Hematopoietic multipotent progenitor cell treated with erythropoietin and hydrocortisone succinate and interleukin-3 and kit ligand, for 4 days (in vitro differentiated cells): ENCODE data around the gene FLNB.

Experiments
- DNase-seq: peaks from one replicate; pipeline ENCODE4 v3.0.0-alpha.2; 2015

Gene FLNB

DNA sequence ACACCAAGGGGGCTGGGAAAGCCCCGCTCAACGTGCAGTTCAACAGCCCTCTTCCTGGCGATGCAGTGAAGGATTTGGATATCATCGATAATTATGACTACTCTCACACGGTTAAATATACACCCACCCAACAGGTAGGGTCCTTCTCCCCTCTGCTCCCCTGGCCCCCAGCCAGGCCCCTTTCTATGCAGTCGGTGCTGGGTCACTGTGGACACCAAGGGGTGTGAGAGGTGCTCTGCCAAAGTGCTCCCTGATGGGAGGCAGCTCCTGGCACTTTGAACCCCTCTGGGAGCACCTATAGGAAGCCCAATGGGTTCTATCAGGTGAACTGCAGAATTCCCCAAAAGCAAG is 103.9 kb downstream of the FLNB start:
- no peak for DNase-seq

DNA sequence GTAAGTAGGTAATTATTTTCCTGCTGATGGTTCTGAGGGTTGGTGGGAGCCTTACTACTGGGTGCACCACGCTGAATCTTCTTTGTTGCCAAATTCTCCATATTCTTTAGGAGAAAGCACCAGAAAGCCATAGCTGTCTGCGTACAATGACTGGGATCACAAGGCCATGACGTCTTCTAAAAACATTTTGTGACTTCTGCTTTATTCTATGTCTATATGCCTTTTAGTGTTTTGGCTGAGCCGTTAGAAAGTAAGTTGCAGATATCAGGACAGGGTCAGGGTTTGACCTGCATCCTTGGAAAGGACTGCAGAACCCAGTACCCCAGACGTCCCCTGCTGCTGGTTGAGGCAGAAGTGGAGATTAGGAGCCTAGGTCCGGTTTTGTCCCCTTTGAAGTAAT is 107.0 kb downstream of the FLNB start:
- no peak for DNase-seq

DNA sequence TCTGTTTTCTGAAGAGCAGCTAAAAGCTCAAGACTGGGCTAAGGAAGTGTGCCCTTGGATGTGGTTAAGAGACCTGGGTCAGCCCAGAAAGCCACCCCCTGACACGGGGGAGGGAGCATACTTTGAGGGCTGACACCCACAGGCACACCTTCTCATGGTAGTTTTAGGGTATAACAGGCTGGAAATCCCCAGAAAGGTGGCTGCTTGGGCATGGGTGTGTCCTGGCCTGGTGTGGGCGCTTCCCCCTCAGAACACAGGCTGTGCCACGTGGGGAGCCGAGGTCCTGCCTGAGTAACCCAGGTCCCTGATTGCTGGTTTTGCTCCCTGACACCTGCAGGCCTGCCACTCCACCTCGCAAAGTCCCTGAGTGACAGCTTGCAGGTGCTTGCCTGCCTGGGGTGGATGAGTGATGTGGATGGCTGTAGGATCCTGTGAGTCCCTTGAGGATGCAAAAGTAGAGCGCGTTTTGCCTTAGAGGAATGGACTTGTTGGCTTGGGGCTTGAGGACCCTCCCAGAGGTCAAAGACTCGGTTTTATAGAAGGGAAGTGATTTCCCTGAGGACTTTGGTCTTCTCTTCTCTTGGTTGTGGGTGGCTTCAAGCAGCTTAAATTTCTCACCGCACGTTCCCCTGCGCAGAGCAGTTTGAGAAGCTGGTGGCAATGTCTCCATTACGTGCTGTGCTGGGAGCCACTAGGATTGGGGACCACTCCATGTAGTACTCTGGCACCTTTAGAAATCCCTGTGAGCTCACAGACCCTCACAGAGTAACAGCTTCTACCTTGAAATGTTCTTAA is 108.1 kb downstream of the FLNB start:
- no peak for DNase-seq

DNA sequence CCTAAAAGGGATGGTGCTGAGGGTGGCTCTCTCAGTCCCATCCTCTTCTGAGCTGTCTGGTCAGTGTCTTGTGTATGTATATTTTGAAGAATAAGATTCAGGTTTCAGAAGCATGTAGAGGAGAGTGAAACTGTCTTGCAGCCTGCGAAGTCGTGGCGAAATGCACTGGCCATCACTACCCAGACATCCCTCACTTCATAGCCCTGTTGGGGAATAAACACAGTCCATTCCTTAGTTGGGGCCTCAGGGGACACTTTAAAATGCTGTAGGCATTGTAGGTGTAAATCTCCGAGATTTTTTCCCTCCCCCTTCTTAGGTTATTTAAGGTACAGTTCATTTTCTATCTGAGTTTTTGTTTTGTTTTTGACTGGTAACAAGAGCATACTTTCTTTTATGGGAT is 108.8 kb downstream of the FLNB start:
- DNase-seq: no peak

DNA sequence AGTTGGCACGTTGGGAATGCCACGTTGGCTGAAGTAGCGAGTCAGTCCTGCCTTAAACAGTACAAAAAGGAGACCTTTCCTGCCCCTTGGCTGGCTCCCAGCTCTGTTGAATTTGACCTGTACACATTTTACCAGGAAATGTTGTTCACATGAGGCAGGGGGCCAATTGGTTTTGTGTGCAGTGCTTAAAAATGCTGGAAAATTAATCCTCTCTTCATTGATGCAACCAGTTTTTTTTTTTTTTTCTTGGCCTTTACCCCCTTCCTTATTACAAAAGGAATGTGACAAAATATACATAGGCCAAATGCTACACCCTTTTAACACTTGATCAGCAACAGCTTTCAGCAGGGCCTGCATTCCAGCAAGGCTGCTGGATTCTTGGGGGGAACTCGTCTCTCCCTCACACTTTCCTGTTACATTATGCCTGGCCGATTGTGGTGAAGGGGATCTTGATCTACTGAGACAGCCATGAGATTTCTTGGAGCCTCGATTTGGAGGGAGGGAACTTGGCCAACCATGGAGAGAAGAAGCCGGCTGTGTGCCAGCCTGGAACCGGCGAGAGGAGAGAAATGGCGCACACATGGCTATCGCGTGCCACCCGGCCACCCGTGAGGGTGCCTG is 109.4 kb downstream of the FLNB start:
- no peak for DNase-seq

DNA sequence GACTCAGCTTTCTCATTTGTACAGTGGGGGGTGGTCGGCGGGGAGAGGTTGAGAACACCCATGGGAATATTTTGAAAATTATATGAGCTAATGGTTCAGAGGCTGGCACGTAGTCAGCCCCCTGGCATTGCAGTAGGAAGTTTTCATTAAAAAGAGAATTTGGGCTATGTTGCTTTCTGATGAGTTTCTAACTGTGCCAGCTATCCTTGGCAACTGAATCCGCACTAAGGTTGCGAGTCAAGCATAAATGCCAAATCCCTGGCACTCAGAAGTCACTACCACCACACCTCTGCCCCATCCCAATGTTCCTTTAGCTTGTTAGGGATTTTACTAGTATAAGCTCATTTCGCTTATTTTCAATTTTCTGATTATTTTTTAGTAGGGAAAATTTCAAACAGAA is 111.0 kb downstream of the FLNB start:
- DNase-seq: no peak

DNA sequence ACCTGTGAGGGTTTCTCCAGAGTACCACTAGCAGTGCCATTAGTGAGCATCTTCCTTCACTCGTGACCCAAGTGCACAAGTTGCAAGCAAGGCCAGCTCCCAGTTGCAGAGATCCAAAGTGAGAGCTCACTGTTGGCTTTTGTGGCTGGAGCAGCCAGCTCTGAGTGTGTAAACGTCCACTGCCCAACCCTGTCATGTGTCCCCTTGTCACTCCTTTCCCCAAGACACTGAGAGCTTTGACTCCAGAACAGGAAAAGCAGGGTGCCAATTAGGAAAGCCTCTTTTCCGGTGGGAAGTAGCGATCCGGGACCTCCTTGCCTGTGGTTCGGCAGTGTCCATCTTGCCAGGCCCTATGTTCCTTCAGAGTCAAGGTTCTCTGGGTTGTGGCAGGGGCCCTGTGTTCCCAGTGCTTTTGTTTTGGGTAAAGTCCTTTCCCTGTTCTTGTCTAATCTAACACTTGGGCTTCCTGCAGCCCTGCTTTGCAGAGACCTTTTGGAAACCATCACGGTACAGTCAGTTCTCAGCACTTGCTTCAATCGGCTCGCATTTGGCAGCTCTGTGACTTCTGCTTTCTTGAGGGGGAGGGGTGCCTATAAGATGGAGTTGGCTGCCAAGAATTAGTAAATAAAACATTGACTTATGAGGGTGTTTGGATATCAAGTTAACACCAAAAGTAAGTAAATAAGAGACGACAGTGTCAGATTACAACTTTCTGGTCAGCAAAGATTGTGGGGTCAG is 112.0 kb downstream of the FLNB start:
- peak; percentile 82 for DNase-seq

DNA sequence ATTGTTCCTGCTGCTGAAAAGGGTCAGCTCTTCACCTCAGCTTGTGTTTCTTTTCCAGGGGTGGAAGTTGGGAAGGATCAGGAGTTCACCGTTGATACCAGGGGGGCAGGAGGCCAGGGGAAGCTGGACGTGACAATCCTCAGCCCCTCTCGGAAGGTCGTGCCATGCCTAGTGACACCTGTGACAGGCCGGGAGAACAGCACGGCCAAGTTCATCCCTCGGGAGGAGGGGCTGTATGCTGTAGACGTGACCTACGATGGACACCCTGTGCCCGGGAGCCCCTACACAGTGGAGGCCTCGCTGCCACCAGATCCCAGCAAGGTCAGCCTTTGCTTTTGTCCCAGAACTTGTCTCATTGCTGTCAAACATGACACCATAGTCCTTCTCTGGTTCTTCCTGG is 113.0 kb downstream of the FLNB start:
- no peak for DNase-seq

DNA sequence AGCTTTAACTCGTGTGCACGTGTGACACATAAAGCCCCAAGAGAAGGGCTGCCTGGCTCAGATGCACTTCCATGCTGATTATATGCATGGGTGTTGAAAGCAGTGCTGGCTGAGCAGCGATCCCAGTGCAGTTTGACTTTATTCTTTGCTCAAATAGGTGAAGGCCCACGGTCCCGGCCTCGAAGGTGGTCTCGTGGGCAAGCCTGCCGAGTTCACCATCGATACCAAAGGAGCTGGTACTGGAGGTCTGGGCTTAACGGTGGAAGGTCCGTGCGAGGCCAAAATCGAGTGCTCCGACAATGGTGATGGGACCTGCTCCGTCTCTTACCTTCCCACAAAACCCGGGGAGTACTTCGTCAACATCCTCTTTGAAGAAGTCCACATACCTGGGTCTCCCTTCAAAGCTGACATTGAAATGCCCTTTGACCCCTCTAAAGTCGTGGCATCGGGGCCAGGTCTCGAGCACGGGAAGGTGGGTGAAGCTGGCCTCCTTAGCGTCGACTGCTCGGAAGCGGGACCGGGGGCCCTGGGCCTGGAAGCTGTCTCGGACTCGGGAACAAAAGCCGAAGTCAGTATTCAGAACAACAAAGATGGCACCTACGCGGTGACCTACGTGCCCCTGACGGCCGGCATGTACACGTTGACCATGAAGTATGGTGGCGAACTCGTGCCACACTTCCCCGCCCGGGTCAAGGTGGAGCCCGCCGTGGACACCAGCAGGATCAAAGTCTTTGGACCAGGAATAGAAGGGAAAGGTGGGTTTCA is 114.9 kb downstream of the FLNB start:
- DNase-seq: no peak

DNA sequence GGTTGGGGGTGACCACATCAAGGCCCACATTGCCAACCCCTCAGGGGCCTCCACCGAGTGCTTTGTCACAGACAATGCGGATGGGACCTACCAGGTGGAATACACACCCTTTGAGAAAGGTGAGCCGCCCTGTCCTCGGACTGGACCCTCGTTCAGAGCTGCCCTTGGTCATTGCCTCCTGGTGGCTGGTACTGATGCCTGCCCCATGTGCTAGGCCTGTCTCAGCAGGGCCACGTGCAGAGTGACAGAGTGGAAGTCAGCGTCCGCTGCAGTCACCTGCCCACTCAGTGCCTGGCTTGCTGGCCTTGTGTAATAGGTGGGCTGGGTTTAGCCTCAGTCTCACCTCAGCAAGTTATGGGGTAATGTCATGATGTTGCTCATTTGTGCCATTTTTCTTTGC is 116.2 kb downstream of the FLNB start:
- DNase-seq: no peak

DNA sequence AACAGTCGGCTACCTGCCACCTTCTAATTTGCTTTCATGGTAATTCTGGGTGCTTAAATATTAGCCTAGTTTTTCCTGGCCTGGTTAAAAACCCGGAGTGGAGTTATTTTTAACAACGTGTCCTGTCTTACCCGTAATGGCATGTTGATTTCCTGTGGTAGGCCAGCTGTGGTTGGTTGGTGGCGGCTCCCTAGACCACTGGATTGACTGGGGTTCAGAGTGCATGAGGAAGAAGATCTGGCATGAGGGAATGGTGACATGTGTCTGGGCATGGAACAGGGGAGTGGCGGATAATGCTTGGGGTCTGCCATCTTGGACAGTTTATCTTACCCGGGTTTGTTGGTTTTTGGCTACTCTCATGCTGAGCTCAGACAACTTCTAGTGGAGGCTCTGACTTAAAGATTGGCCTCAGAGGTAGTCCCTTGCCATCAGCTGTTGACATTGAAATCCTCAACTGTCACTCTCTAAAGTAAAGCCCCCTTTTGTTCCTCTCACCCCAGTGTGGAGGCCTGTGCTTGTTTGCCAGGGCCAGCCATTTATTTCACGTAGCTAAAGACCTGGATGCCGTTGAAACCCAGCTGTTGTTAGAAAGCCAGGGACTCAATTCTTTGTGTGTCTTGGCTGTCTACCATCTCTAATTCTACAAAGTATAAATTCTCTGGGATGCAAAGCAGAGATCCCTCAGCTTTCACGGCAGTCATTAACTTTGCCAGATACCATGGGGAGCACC is 121.0 kb downstream of the FLNB start:
- peak; percentile 41 for DNase-seq

DNA sequence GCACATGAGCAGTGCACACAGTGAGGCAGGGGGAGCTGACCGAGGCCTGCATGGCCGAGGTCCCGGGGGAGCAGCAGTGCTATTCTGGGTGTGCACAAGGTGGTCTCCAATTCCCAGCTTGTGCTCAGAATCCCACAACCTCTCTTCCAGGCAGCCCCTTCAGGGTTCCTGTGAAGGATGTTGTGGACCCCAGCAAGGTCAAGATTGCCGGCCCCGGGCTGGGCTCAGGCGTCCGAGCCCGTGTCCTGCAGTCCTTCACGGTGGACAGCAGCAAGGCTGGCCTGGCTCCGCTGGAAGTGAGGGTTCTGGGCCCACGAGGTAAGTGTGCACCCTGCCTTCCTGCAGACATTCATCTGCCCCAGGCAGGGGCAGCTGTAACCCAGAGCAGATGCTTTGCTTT is 122.4 kb downstream of the FLNB start:
- DNase-seq: no peak

DNA sequence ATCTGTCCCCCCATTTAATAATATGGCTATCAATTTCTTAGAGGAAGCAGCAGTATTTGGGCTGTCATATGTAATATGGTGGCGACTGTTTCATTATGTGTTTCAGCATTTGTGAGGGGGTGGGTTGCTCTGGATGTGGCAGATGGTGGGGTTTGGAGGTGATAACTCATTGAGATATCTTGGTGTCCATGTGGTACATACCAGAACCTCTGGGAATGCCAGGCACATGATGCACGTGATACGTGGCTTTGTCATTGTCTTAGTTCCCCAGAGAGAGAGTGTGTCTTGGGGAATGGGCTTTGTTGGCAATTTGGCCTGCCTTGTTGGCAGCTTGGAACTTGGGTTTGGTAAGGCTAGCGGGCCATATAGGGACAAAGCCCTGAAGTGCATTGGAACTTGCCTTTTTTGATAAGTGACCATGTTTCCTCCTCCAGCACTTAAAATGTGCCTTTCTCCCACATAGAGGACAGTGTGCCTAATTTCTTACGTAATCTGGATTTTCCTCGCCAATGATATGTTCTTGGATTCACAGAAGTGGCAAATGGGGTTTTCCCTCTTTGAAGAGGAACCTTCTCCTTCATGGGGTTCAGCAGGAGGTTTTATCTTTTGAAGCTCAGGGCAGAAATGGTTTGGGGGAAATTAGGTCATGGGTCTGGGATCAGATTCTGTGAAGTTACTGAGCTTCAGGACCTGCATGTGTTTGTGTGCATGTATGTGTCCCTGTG is 123.0 kb downstream of the FLNB start:
- no peak for DNase-seq

DNA sequence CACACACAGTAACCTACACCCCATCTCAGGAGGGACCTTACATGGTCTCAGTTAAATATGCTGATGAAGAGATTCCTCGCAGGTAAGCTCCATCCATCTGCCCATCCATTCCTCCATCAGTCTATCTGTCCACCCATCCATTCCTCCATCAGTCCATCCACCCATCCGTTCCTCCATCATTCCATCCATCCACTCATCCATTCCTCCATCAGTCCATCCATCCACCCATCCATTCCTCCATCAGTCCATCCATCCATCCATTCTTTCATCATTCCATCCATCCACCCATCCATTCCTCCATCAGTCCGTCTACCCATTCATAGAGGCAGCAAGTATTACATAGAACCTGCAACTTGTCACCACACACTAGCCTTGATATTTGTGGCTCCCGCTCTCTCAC is 124.6 kb downstream of the FLNB start:
- DNase-seq: no peak

DNA sequence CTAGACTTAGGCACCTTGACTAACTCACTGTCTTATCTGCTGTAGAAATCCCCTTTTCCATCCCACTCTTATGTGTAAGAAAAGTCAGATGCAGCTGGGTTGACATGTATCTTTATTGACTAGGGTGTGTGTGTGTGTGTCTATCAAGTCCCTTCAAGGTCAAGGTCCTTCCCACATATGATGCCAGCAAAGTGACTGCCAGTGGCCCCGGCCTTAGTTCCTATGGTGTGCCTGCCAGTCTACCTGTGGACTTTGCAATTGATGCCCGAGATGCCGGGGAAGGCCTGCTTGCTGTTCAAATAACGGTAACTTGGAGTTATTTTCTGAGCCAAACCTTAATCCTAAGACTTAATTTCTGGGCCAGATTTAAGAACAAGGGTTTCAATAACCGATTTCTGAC is 126.2 kb downstream of the FLNB start:
- no peak for DNase-seq

DNA sequence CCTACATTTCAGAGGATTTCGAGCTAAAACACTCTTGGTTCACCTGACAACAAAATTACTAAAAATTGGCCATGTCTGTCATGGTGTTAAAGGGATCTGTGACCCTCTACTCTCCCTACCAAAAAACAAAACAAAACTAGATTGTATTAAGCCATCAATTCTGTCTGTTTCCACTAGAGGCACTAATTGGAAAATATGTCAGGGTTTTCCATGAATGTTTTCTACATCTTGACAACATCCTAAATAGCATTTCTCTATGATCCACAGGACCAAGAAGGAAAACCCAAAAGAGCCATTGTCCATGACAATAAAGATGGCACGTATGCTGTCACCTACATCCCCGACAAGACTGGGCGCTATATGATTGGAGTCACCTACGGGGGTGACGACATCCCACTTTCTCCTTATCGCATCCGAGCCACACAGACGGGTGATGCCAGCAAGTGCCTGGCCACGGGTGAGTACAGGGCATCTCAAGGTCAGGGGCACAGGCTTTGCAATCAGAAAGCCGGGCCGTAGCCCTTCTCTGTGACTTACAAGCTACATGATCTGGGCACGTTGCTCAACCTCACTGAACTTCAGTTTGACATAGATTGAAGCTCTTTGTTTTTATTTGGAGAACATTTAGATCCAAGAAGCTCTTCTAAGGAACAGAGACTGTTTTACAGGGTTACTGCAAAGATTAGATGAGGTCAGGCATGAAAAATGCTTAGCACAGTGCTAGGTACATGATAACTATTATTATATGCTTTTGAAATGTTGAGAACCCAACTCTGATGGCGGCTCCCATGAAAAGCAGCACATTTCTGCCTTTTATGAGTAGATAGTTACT is 127.7 kb downstream of the FLNB start:
- peak; percentile 14 for DNase-seq

DNA sequence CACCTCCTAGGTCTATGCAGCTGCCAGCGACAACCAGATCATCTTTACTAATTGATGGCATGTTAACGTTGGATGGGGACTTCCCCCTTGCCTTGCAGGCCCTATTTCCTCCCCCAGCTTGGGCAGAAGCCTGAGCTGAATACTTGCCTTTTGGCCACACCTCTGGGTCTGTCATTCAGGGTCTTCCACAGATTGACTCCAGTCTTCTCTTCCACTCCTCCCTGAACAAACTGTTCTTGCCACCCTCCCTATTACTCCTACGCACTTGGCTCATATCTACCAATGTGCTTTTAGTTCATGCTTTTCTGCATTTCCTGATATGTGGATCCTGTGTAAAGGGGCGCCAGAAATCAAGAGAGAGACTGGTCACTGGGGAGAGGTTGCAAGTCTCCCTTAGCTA is 129.1 kb downstream of the FLNB start:
- no peak for DNase-seq

DNA sequence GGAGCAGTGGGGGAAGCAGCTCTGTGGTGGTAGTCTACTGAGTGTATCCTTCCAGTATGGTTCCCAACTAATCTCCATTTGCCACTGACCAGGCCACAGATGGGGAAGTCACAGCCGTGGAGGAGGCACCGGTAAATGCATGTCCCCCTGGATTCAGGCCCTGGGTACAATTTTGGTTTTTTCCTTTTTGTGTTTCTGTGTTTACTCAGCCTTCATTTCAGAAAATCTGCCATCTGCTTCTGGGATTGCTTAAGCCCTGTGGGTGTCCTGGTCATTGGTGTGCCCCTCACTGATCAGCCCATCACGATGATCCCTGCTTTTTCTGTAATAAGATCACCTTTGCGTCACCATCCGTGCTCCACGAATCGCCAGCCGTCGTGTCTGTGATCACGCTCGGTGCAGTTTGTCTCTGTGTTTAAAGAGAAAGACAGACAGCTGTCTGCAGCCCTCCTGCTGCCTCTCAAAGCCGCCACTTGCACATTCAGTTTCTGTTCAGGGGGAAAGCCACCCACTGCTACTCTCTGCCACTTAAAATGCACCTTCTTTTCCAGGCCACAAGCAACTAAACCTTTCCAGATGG is 133.6 kb downstream of the FLNB start:
- no peak for DNase-seq

DNA sequence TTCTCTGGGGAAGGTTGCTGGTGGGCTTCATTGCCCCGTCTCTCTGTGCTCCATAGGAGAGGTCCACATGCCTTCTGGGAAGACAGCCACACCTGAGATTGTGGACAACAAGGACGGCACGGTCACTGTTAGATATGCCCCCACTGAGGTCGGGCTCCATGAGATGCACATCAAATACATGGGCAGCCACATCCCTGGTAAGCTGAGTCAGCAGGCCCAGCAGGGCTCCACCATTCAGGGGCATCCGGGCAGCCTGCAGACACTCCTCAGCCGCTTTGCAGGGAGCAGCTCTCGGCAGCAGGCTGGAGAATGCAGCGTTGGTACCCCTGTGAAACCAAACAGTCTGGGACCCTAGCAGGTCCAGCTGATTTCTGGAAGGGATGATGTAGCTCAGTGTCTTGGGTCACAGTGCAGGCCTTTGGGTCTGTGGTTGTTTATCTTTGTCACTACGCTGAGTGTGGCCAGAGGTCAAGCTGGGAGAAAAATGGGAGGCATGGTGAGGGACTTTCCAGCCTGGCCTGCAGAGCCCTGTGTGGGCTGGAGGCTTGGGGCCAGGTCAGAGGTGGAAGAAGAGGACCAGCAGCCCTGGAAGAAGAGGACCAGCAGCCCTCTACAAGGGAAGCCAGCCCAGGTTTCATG is 135.3 kb downstream of the FLNB start:
- no peak for DNase-seq
